ENCODE measurements around the gene CLTRN.
"Not testable (repeated sequence)": the region's sequence is repeated elsewhere in the genome, so short reads cannot be mapped to it uniquely, and the experiment has no call there.

CLTRN gene, protein sequence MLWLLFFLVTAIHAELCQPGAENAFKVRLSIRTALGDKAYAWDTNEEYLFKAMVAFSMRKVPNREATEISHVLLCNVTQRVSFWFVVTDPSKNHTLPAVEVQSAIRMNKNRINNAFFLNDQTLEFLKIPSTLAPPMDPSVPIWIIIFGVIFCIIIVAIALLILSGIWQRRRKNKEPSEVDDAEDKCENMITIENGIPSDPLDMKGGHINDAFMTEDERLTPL

GRCh38 chrX:15664487-15665444 is at the start of gene CLTRN:
Gene CLTRN, minus strand, starts transcription at chrX:15664805. Its CDS starts 30 bp downstream, at chrX:15664775.
- no peak for DNase-seq

GRCh38 chrX:15704273-15704672 is 39.7 kb upstream of the CLTRN start:
- not testable (repeated sequence) for DNase-seq

DNA sequence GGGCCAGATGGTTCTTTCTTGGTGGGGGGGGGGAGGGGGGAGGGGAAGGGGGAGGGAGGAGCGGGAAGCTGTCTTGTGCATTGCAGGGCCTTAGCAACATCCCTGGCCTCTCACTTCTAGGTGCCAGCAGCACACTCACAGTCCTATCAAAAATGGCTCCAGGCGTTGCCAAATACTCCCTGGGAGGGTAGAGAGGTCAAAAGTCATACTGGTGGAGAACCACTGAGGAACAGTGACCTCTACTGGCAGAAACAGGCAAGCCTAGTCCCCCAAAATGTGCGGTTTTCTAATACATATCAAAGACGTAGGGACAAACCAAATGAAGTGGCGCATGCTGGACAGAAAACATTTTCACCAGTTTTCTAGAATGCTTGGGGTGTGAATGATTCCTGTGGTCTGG is 39.2 kb upstream of the CLTRN start:
- not testable (repeated sequence) for DNase-seq

DNA sequence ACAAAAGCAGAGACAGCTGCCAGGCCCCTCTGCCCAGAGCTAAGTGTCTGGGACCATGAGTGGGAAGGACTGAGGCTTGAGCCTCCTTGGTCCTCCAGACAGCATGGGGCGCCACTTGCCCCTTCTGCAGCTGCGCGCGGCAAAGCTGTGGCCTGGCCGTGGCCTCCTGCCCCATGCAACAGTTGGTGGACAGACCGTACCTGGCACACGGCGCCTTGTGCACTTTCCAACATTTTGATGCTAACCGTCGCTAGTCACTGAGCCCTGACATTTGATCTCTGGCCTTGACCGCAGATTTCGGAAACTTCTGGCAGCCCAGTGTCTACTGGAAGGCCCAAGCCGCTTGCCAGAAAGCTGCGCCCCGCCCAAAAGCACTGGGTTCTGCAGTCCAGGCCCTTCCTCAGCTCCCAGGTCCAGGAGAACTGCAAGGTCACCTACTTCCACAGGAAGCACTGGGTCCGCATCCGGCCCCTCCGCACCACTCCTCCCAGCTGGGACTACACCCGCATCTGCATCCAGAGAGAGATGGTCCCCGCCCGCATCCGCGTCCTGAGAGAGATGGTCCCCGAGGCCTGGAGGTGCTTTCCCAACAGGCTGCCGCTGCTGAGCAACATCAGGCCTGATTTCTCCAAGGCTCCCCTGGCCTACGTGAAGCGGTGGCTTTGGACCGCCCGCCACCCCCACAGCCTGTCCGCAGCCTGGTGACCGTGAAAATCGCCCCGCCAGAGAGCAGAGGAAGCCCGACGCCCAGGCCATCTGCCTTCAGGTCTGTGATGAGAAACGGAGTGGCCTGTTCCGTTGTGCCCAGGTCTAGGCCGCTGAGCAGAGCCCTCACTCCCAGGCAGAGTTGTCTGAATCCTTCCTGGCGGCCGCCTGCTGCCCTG is 38.1 kb upstream of the CLTRN start:
- DNase-seq = no peak

DNA sequence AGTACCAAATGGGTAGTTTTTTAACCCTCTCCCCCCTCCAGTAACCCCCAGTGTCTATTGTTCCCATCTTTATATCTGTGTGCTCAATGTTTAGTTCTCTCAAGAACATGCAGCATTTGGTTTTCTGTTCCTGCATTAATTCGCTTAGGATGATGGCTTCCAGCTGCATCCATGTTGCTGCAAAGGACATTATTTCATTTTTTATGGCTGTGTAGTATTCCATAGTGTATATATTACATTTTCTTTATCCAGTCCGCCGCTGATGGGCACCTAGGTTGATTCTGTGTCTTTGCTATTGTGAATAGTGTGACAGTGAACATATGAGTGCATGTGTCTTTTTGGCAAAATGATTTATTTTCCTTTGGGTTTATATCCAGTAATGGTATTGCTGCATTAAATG is 31.9 kb upstream of the CLTRN start:
- no peak for DNase-seq

GRCh38 chrX:15694941-15695451 is 30.4 kb upstream of the CLTRN start:
- DNase-seq = no peak

DNA sequence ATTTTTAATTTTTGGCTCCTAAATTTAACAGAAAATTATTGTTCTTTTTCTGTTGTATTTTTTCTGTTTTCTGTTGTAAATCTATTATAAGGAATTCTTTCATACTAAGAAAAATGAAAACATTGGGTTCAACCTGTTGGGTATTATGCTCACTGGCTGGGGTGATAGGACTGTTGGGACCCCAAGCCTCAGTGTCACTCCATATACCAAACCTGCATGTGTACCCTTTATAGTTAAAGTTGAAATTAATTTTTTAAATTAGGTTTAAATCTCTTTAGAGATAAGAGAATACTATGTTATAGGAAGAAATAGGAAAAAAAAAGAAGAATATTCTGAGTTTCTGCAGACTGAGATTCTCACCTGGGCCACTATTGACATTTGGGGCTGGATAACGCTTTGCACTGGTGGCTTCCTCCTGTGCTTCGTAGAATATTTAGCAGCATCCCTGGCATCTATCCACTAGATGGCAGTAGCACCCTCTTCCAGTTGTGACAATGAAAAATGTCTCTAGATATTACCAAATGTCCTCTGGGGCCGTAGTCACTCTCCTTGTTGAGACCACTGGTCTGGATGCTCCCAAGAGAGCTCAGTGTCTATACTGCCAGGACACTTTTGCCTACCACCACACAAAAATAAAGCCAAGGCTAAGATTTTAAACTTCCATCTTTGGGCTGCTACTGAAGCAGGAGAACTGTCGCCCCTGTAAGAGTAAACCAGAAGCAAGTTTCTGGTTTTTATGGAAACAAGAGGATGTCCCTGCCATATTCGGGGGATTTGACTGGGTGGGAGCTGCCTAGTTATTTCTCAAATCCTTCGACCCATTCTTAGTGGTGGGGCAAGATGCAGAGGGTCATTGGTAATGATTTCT is 22.4 kb upstream of the CLTRN start:
- peak; percentile 60 for DNase-seq

DNA sequence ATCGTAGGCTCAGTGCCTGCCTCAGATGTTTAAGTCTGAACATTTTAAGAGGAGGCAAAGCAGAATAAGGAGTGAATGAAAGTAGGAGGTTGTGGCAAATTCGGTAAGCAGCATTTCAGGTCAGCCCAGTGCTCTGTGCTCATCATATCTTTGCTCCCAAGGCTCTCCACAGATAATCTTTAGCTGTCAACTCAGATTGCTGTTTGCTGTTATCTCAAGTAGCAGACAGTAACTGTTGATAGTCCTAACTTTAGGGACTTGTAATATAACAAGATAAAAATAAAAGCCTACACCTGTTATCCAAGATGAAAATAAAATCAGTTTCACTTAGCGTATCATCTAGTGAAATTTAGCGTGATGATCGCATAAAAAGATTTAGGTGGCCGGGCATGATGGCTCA is 18.6 kb upstream of the CLTRN start:
- no peak for DNase-seq

- DNase-seq = no peak
Observed at GRCh38 chrX:15681433-15681832, 16.8 kb upstream of the CLTRN start.

GRCh38 chrX:15680401-15680800 is 15.8 kb upstream of the CLTRN start:
- DNase-seq = no peak

GRCh38 chrX:15679246-15679645 is 14.6 kb upstream of the CLTRN start:
- DNase-seq = peak; percentile 1

GRCh38 chrX:15678339-15678738 is 13.7 kb upstream of the CLTRN start:
- DNase-seq = no peak

DNA sequence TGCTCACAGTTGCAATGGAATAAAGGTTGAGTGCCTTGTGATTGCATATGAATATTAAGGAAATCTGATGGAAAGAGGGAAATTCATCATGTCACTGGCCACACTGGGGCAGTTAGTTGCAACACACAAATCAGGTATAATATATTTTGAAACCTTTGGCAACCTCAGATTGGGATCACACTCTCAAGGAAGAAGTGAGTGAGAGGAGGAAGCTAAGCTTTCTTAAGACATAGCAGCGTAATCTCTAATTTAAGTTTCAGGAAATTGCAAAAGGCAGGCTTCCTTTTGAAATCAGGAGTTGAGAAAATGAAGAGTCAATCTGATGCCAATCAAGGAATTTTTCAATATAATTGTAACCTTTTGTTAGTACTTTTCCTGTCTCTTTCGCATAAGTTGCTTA is 12.3 kb upstream of the CLTRN start:
- peak; percentile 77 for DNase-seq

DNA sequence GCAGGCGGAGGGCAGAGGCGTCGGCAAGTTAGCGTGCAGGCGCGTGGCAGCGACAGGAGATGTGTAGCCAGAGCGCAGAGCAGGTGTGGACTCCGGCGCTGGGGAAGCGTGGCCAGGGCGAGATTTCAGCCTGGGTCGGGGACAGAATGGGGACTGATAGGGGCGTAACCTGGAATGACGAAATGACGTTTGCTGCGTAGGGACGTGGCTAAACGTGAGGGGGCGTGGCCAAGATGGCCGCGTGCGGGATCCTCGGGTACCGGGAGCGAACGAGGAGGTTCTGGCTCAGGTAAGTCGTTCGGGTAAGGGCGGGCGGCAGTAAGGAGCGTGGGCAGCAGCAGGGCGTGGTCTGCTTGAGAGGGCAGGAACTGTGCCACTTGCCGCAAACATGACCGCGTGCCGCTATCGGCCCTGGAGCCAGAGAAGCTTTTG is 10.9 kb upstream of the CLTRN start:
- DNase-seq = peak; percentile 79

- peak; percentile 95 for DNase-seq
Observed at GRCh38 chrX:15674841-15675489, 10.4 kb upstream of the CLTRN start.

GRCh38 chrX:15674514-15674840 is 9.9 kb upstream of the CLTRN start:
- DNase-seq = no peak

DNA sequence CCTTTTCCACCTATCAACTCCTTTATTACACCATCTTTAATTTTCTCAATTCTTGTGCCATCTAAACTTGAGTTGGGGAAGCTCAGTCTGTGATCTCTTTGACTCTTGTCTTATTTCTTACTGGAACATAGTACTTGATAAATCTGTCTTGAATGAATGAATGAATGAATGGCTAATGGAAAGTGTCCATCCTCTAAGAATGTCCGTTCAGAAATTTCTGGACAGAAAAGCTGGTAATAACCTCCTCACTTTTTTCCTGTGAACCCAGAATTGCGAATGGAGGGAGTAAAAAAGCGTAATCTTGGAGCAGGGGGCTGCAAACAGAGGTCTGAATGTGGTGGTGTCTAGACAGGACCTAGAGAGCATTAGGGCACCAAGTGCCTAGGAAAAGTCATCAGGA is 9.4 kb upstream of the CLTRN start:
- DNase-seq = peak; percentile 3

GRCh38 chrX:15672881-15673280 is 8.3 kb upstream of the CLTRN start:
- peak; percentile 77 for DNase-seq

DNA sequence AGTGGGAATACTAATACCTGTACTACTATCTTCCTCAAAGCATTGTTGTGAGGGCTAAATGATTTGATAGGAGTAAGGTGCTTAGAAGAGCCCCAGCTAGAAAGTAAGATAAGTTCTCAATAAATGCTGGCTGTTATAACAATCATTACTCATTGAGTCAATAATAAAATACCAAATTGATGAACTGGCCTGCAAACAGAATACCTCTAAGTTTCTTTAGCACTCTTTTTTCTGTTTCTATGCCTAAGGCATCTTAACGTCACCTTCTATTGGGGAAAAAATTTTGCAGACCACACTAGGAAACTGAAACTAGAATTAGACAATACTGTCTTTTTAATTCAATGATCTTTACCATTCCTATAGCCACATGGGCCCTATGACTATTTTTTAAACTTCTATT is 1.2 kb downstream of the CLTRN start:
- no peak for DNase-seq

GRCh38 chrX:15654804-15655203 is 9.8 kb downstream of the CLTRN start:
- not testable (repeated sequence) for DNase-seq

DNA sequence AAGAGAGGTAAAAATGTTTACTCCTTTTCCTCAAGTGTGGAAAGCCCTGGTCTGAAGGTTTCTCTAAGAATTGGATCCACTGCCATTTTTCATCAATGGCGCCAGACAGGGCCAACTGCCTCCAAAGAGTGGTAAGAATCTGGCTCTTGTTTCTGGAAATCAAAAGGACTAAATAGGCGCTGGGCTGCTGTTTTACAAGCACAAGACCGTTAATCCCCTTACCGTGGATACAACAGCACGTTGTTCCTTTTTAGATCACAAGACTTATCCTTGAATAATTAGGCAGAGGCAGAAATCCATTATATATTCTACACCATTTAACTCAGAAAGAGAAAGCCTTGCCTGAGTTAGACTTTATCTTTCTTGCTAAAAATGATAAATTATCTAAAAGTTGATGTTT is 10.6 kb downstream of the CLTRN start:
- no peak for DNase-seq

Data from inflammatory macrophage treated with lipopolysaccharide for 4 hours (primary cell).